IPS DF 19.7 (cell line): ENCODE data around the gene FARS2.
"Not testable (repeated sequence)": the region's sequence is repeated elsewhere in the genome, so short reads cannot be mapped to it uniquely, and the experiment has no call there.

Experiments used
- DNase-seq: peaks from one replicate; pipeline ENCODE4 v3.0.0-alpha.2; 2013; ENCODE audit warnings: low read depth, low spot score

FARS2 gene

GRCh38 chr6:5782783-5783547 lies 521.7 kb downstream of the FARS2 start:
- no peak for DNase-seq

- no peak for DNase-seq
These were observed 522.3 kb downstream of the FARS2 start for GRCh38 chr6:5783584-5784089.

GRCh38 chr6:5785249-5785648 lies 523.9 kb downstream of the FARS2 start:
- DNase-seq = no peak

- DNase-seq = no peak
These were observed 525.1 kb downstream of the FARS2 start for GRCh38 chr6:5786321-5786968.

- no peak for DNase-seq
These were observed 525.8 kb downstream of the FARS2 start for GRCh38 chr6:5786969-5787720.

GRCh38 chr6:5789426-5789825 lies 528.1 kb downstream of the FARS2 start:
- DNase-seq = not testable (repeated sequence)

GRCh38 chr6:5796555-5796954 lies 535.2 kb downstream of the FARS2 start:
- not testable (repeated sequence) for DNase-seq

- DNase-seq = not testable (repeated sequence)
These were observed 545.1 kb downstream of the FARS2 start for GRCh38 chr6:5806406-5806805.

GRCh38 chr6:5809450-5809849 lies 548.1 kb downstream of the FARS2 start:
- DNase-seq = no peak

- no peak for DNase-seq
These were observed 550.7 kb downstream of the FARS2 start for GRCh38 chr6:5811997-5812396.

- DNase-seq = no peak
These were observed 552.3 kb downstream of the FARS2 start for GRCh38 chr6:5813625-5814027.

GRCh38 chr6:5814116-5814515 lies 552.8 kb downstream of the FARS2 start:
- DNase-seq = no peak

GRCh38 chr6:5814901-5815300 lies 553.6 kb downstream of the FARS2 start:
- no peak for DNase-seq

GRCh38 chr6:5817869-5818268 lies 556.6 kb downstream of the FARS2 start:
- DNase-seq = no peak

GRCh38 chr6:5818959-5819358 lies 557.6 kb downstream of the FARS2 start:
- no peak for DNase-seq
